Fibroblast of the aortic adventitia (primary cell): Measurements from ENCODE around the gene C20orf144. TPM values are rescaled to one million over a fixed set of nuclear protein-coding genes. Genes with fewer than 3 reads are reported as not detected.
A peak's percentile ranks its signal among the peaks of the same experiment; 100 is the strongest.

Experiments used
- DNase-seq: peaks from one replicate; pipeline ENCODE4 v3.0.0-alpha.2; 2010; ENCODE audit warnings: low read depth
- H3K4me3 ChIP-seq: 2 replicates; pipeline ENCODE4 v1.5.1; 2011; ENCODE audit warnings: low read depth, mild to moderate bottlenecking, control low read depth, low read length, moderate library complexity
- CTCF ChIP-seq: IDR thresholded peaks from 2 replicates; pipeline ENCODE4 v1.5.1; 2011; ENCODE audit warnings: mild to moderate bottlenecking, low read length, control low read depth, inconsistent platforms; ENCODE audit not compliant: insufficient read depth
- total RNA-seq: library from RNA; depleted of rRNA; stranded (reverse); fragments of >200 nt; gene quantifications from 2 replicates; pipeline ENCODE4 v1.2.3, GENCODE V29; 2012; ENCODE audit warnings: low replicate concordance

Gene C20orf144
- total RNA-seq, 1 donor, result 0.18 TPM

- TF ChIP-seq CTCF, result no peak
- no peak overlapping the region for H3K4me3 ChIP-seq
- DNase-seq, result no peak
These were observed 16.0 kb downstream of the C20orf144 start for GRCh38 chr20:33677991-33678702.

GRCh38 chr20:33679758-33680485 is 17.8 kb downstream of the C20orf144 start:
- no peak for DNase-seq
- TF ChIP-seq CTCF, result no peak
- H3K4me3 ChIP-seq, result no peak overlapping the region

GRCh38 chr20:33680686-33681085 is 18.6 kb downstream of the C20orf144 start:
- no peak overlapping the region for H3K4me3 ChIP-seq
- peak; percentile 78 for DNase-seq

GRCh38 chr20:33681288-33681687 is 19.2 kb downstream of the C20orf144 start:
- no peak for DNase-seq
- no peak for TF ChIP-seq CTCF
- H3K4me3 ChIP-seq, result no peak overlapping the region

More at GRCh38 chr20:33680686-33681085, 18.6 kb downstream of the C20orf144 start:
- TF ChIP-seq CTCF, result no peak

- DNase-seq, result no peak
- TF ChIP-seq CTCF, result no peak
- H3K4me3 ChIP-seq, result no peak overlapping the region
These were observed 19.7 kb downstream of the C20orf144 start for GRCh38 chr20:33681728-33682353.

GRCh38 chr20:33684533-33685327 is 22.6 kb downstream of the C20orf144 start:
- DNase-seq, result no peak
- no peak for TF ChIP-seq CTCF
- no peak overlapping the region for H3K4me3 ChIP-seq
